ENCODE results near the gene RUFY4.

The RUFY4 gene

GRCh38 chr2:218123986-218124385 is 54.9 kb downstream of the RUFY4 start:
- Histone ChIP-seq H3K36me3 (no peaks in the 10 kb centered on the region), H3K27ac (no peak overlapping the region), H3K4me1 (peaks cover 14 to 23% (median 17%) of the 10 kb centered on the region in 10 experiments), H4K20me1 (no peaks in the 10 kb centered on the region), H3K4me2 (no peak overlapping the region), H3K4me3 (no peak overlapping the region), H3K9ac (no peak overlapping the region), H3K27me3 (no peaks in the 10 kb centered on the region), H3K9me3 (replicated peaks in 1 of 11) (peaks cover 17 to 36% (median 27%) of the 10 kb centered on the region in 11 experiments)
- no peak for TF ChIP-seq Cebpa-rat (IDR thresholded peaks at IDR 0.05)

- H3K27me3 ChIP-seq, result no peaks in the 10 kb centered on the region
- peak overlapping the region in 5 of 11 experiments; percentile 14 to 55 (median 48); a peak in 5 of 22 replicates for H3K27ac ChIP-seq
- H3K4me2 ChIP-seq, result peak overlapping the region; percentile 42 to 76 (median 62)
These were observed 56.0 kb downstream of the RUFY4 start for GRCh38 chr2:218125095-218125494.

GRCh38 chr2:218125626-218126080 is 56.6 kb downstream of the RUFY4 start, which contains the start of gene CXCR2:
TSS of gene CXCR2 (plus strand) at chr2:218126028. CDS start at chr2:218134802, 8,774 bp downstream.
- peaks cover 14 to 27% (median 17%) of the 10 kb centered on the region in 10 experiments for H3K4me1 ChIP-seq
- peak within 1 kb of the TSS in 8 of 11 experiments; percentile 29 to 59 (median 51); a peak in 13 of 22 replicates for H3K27ac ChIP-seq
- TF ChIP-seq Cebpa-rat (IDR thresholded peaks at IDR 0.05), result no peak
- H3K9ac ChIP-seq, result peak within 1 kb of the TSS in 8 of 11 experiments; percentile 10 to 59 (median 51); a peak in 11 of 22 replicates
- peak within 1 kb of the TSS; percentile 42 to 76 (median 62) for H3K4me2 ChIP-seq
- no peaks in the 10 kb centered on the region for H3K27me3 ChIP-seq
- H3K9me3 ChIP-seq (replicated peaks in 1 of 11), result peaks cover 17 to 36% (median 25%) of the 10 kb centered on the region in 11 experiments
- H3K36me3 ChIP-seq, result no peaks in the 10 kb centered on the region
- H4K20me1 ChIP-seq, result no peaks in the 10 kb centered on the region
- H3K4me3 ChIP-seq, result peak within 1 kb of the TSS in 3 of 10 experiments; percentile 16 to 42 (median 32); a peak in 3 of 20 replicates

More at GRCh38 chr2:218125095-218125494, 56.0 kb downstream of the RUFY4 start:
- Histone ChIP-seq H3K9me3 (replicated peaks in 1 of 11) (peaks cover 17 to 36% (median 25%) of the 10 kb centered on the region in 11 experiments), H4K20me1 (no peaks in the 10 kb centered on the region), H3K36me3 (no peaks in the 10 kb centered on the region), H3K9ac (peak overlapping the region in 4 of 11 experiments; percentile 22 to 58 (median 52); a peak in 5 of 22 replicates), H3K4me3 (no peak overlapping the region; a peak in 1 of 20 replicates), H3K4me1 (peaks cover 14 to 27% (median 17%) of the 10 kb centered on the region in 10 experiments)
- no peak for TF ChIP-seq Cebpa-rat (IDR thresholded peaks at IDR 0.05)

- no peak for TF ChIP-seq Cebpa-rat (IDR thresholded peaks at IDR 0.05)
- H3K9me3 ChIP-seq (replicated peaks in 1 of 11), result peaks cover 2 to 16% (median 6%) of the 10 kb centered on the region in 11 experiments; a peak in 19 of 22 replicates
These were observed 58.9 kb downstream of the RUFY4 start for GRCh38 chr2:218127929-218128455.

GRCh38 chr2:218128781-218129457 is 59.9 kb downstream of the RUFY4 start:
- no peaks in the 10 kb centered on the region for H3K27me3 ChIP-seq
- TF ChIP-seq Cebpa-rat (IDR thresholded peaks at IDR 0.05), result no peak
- no peak overlapping the region for H3K4me3 ChIP-seq

More at GRCh38 chr2:218127929-218128455, 58.9 kb downstream of the RUFY4 start:
- Histone ChIP-seq H3K4me1 (peaks cover 14 to 27% (median 18%) of the 10 kb centered on the region in 10 experiments), H3K27me3 (no peaks in the 10 kb centered on the region), H3K27ac (no peak overlapping the region), H3K4me3 (no peak overlapping the region), H3K4me2 (no peak overlapping the region), H3K9ac (no peak overlapping the region), H3K36me3 (no peaks in the 10 kb centered on the region), H4K20me1 (no peaks in the 10 kb centered on the region)

GRCh38 chr2:218129458-218130135 is 60.5 kb downstream of the RUFY4 start:
- Histone ChIP-seq H3K9me3 (replicated peaks in 1 of 11) (0 out of 22 replicates have a peak, but pooled peaks cover 0 to under 1% (median 0%) of the 10 kb centered on the region in 11 experiments), H3K4me3 (no peak overlapping the region), H3K4me2 (peak overlapping the region in 3 of 11 experiments; percentile 5 to 25 (median 11); a peak in 3 of 22 replicates), H4K20me1 (no peaks in the 10 kb centered on the region), H3K27me3 (no peaks in the 10 kb centered on the region), H3K4me1 (peaks cover 14 to 27% (median 18%) of the 10 kb centered on the region in 10 experiments), H3K9ac (no peak overlapping the region), H3K36me3 (no peaks in the 10 kb centered on the region), H3K27ac (no peak overlapping the region)
- no peak for TF ChIP-seq Cebpa-rat (IDR thresholded peaks at IDR 0.05)

More at GRCh38 chr2:218128781-218129457, 59.9 kb downstream of the RUFY4 start:
- Histone ChIP-seq H3K27ac (no peak overlapping the region), H3K4me1 (peaks cover 14 to 27% (median 18%) of the 10 kb centered on the region in 10 experiments), H3K36me3 (no peaks in the 10 kb centered on the region), H3K9ac (no peak overlapping the region), H3K9me3 (replicated peaks in 1 of 11) (peaks cover 0 to 7% (median 0%) of the 10 kb centered on the region in 11 experiments; a peak in 3 of 22 replicates), H3K4me2 (peak overlapping the region in 3 of 11 experiments; percentile 5 to 25 (median 11); a peak in 3 of 22 replicates), H4K20me1 (no peaks in the 10 kb centered on the region)

GRCh38 chr2:218130377-218130776 is 61.3 kb downstream of the RUFY4 start:
- no peaks in the 10 kb centered on the region for H4K20me1 ChIP-seq
- H3K27ac ChIP-seq, result no peak overlapping the region
- H3K4me2 ChIP-seq, result no peak overlapping the region
- no peak overlapping the region for H3K4me3 ChIP-seq
- H3K9me3 ChIP-seq (replicated peaks in 1 of 11), result peaks cover 0 to 3% (median 0%) of the 10 kb centered on the region in 11 experiments; a peak in 1 of 22 replicates
- peaks cover 8 to 19% (median 11%) of the 10 kb centered on the region in 10 experiments for H3K4me1 ChIP-seq
- TF ChIP-seq Cebpa-rat (IDR thresholded peaks at IDR 0.05), result no peak
- H3K36me3 ChIP-seq, result no peaks in the 10 kb centered on the region
- no peaks in the 10 kb centered on the region for H3K27me3 ChIP-seq
- H3K9ac ChIP-seq, result no peak overlapping the region

- TF ChIP-seq Cebpa-rat (IDR thresholded peaks at IDR 0.05), result no peak
- Histone ChIP-seq H4K20me1 (no peaks in the 10 kb centered on the region), H3K36me3 (no peaks in the 10 kb centered on the region), H3K9ac (no peak overlapping the region), H3K4me2 (no peak overlapping the region), H3K27ac (no peak overlapping the region), H3K9me3 (replicated peaks in 1 of 11) (peaks cover 0 to 6% (median 0%) of the 10 kb centered on the region in 11 experiments; a peak in 1 of 22 replicates), H3K27me3 (no peaks in the 10 kb centered on the region), H3K4me1 (peaks cover 4 to 15% (median 7%) of the 10 kb centered on the region in 10 experiments; a peak in 19 of 20 replicates), H3K4me3 (no peak overlapping the region)
These were observed 61.8 kb downstream of the RUFY4 start for GRCh38 chr2:218130822-218131221.
